A673 (cell line): ENCODE results near the gene GPNMB. TPM values are rescaled to one million over a fixed set of nuclear protein-coding genes. Genes with fewer than 3 reads are reported as not detected.

Experiments used
- BruUV-seq: library from RNA; stranded (reverse); fragments of 400-500 nt; replicated peaks from 2 replicates; lab custom pipeline; 2021; lab: Mats Ljungman, UMichigan
- CTCF ChIA-PET: fragments of 300-600 bp; sonication (Branson Sonifier 250); formaldehyde crosslinking; loops from one replicate; lab custom pipeline; 2022; ENCODE audit warnings: antibody characterized with exemption; lab: Charles Lee
- POLR2A ChIA-PET: fragments of 300-600 bp; sonication (Branson Sonifier 250); formaldehyde crosslinking; loops from one replicate; lab custom pipeline; 2022; ENCODE audit warnings: antibody characterized with exemption; ENCODE audit not compliant: low non-redundant PET; lab: Charles Lee
- DNase-seq: peaks from one replicate; pipeline ENCODE4 v3.0.0-alpha.2; 2015; ENCODE audit warnings: low spot score
- H3K27ac ChIP-seq: fragments of 200-600 bp; sonication (generic); 2 replicates; pipeline ENCODE4 v1.5.1; 2016; ENCODE audit warnings: mixed run types, low read depth, mild to moderate bottlenecking, mixed read lengths, antibody characterized with exemption, low read length; ENCODE audit not compliant: poor library complexity, severe bottlenecking
- H3K27me3 ChIP-seq: fragments of 200-600 bp; sonication (generic); replicated peaks from 2 replicates; pipeline ENCODE4 v1.6.1; 2017; ENCODE audit warnings: mixed run types, low read depth, mild to moderate bottlenecking, mixed read lengths, antibody characterized with exemption, low read length; ENCODE audit not compliant: insufficient read depth, poor library complexity
- H3K36me3 ChIP-seq: fragments of 200-600 bp; sonication (generic); 2 replicates; pipeline ENCODE4 v1.6.1; 2016; ENCODE audit warnings: mixed run types, mild to moderate bottlenecking, mixed read lengths, antibody characterized with exemption, low read length; ENCODE audit not compliant: insufficient read depth, poor library complexity, severe bottlenecking
- H3K4me1 ChIP-seq: fragments of 200-600 bp; sonication (generic); 2 replicates; pipeline ENCODE4 v1.6.1; 2017; ENCODE audit warnings: mixed run types, mild to moderate bottlenecking, mixed read lengths, antibody characterized with exemption, low read length; ENCODE audit not compliant: insufficient read depth, poor library complexity, severe bottlenecking
- H3K4me3 ChIP-seq: fragments of 200-600 bp; sonication (generic); 2 replicates; pipeline ENCODE4 v1.5.1; 2016; ENCODE audit warnings: low read depth, mixed run types, mild to moderate bottlenecking, mixed read lengths, low read length; ENCODE audit not compliant: poor library complexity, severe bottlenecking
- H3K9me3 ChIP-seq: fragments of 200-600 bp; sonication (generic); 2 replicates; pipeline ENCODE4 v1.6.1; 2016; ENCODE audit warnings: mixed run types, low read depth, mild to moderate bottlenecking, mixed read lengths, antibody characterized with exemption, low read length; ENCODE audit not compliant: poor library complexity, severe bottlenecking
- CTCF ChIP-seq: fragments of 300-800, 200-600 bp; sonication (generic); conservative IDR thresholded peaks from 2 replicates; pipeline ENCODE4 v1.5.1; 2017; ENCODE audit warnings: low read depth, mild to moderate bottlenecking, antibody characterized with exemption, low read length, moderate library complexity, mixed read lengths
- EZH2 ChIP-seq: fragments of 200-600 bp; sonication (generic); IDR thresholded peaks from 2 replicates; pipeline ENCODE4 v1.6.1; 2017; ENCODE audit warnings: borderline replicate concordance, low read depth, mild to moderate bottlenecking, mixed read lengths, antibody characterized with exemption, low read length; ENCODE audit not compliant: poor library complexity, severe bottlenecking
- intact Hi-C: fragments of 100-400 bp; cut with micrococcal nuclease; formaldehyde crosslinking; loops from one replicate; pipeline ENCODE4 v1.10.0; 2022; ENCODE audit not compliant: unreplicated experiment
- total RNA-seq: library from RNA; stranded (reverse); gene quantifications from 2 replicates; pipeline ENCODE4 v1.2.3, GENCODE V29; 2021

Gene GPNMB
- total RNA-seq, 1 experiment from 2014 or later: 2.1 TPM

GRCh38 chr7:23264916-23265458, 18.4 kb downstream of the GPNMB start:
- TF ChIP-seq CTCF: no peak
- TF ChIP-seq EZH2: no peak
- CTCF ChIA-PET: no interaction called here
- no peaks in the 10 kb centered on the region for H3K9me3 ChIP-seq
- H3K27ac ChIP-seq: no peak overlapping the region
- no peaks in the 10 kb centered on the region for H3K27me3 ChIP-seq
- no TSS peak for BruUV-seq
- no peak overlapping the region for H3K4me3 ChIP-seq
- DNase-seq: no peak
- H3K4me1 ChIP-seq: no peaks in the 10 kb centered on the region
- H3K36me3 ChIP-seq: no peaks in the 10 kb centered on the region
- POLR2A ChIA-PET: no interaction called here
- intact Hi-C loops: loop anchor here (5.0 kb wide), 1 partner anchor 167 kb away; no protein-coding TSS in a partner anchor

- BruUV-seq: no TSS peak
- no peak for TF ChIP-seq CTCF
- TF ChIP-seq EZH2: no peak
- Histone ChIP-seq H3K4me3 (no peak overlapping the region), H3K36me3 (no peaks in the 10 kb centered on the region), H3K27me3 (no peaks in the 10 kb centered on the region), H3K27ac (no peak overlapping the region), H3K9me3 (no peaks in the 10 kb centered on the region), H3K4me1 (no peaks in the 10 kb centered on the region)
- intact Hi-C loops: no loop called here
- POLR2A ChIA-PET: no interaction called here
- CTCF ChIA-PET: no interaction called here
- DNase-seq: no peak
These were observed 20.3 kb downstream of the GPNMB start for GRCh38 chr7:23266918-23267317.

GRCh38 chr7:23267357-23267756, 20.8 kb downstream of the GPNMB start:
- no peaks in the 10 kb centered on the region for H3K27me3 ChIP-seq
- no peaks in the 10 kb centered on the region for H3K4me1 ChIP-seq
- CTCF ChIA-PET: no interaction called here
- no peaks in the 10 kb centered on the region for H3K9me3 ChIP-seq
- H3K36me3 ChIP-seq: no peaks in the 10 kb centered on the region
- no TSS peak for BruUV-seq
- H3K27ac ChIP-seq: no peak overlapping the region
- intact Hi-C loops: no loop called here
- POLR2A ChIA-PET: no interaction called here
- H3K4me3 ChIP-seq: no peak overlapping the region
- no peak for DNase-seq
- TF ChIP-seq CTCF (no peak), EZH2 (no peak)
